CD8-positive, alpha-beta memory T cell (primary cell): Measurements from ENCODE around the gene PANX2. TPM values are rescaled to one million over a fixed set of nuclear protein-coding genes. Genes with fewer than 3 reads are reported as not detected.

Experiments used
- CTCF ChIA-PET: fragments of 350-600 bp; sonication (Branson Sonifier 250); formaldehyde crosslinking; loops from one replicate; lab custom pipeline; 2021; ENCODE audit warnings: antibody characterized with exemption; lab: Charles Lee
- POLR2A ChIA-PET: fragments of 350-600 bp; sonication (Branson Sonifier 250); formaldehyde crosslinking; loops from one replicate; lab custom pipeline; 2021; ENCODE audit warnings: antibody characterized with exemption; lab: Charles Lee
- DNase-seq, 5 donors: peaks; one replicate each; pipeline versions ENCODE4 v3.0.0 to v3.0.0-alpha.2; 2020 to 2022; ENCODE audit warnings: mixed read lengths in 1 of 5
- H3K27ac ChIP-seq: one replicate; pipeline ENCODE4 v1.7.0; 2013; ENCODE audit warnings: low read depth, mild to moderate bottlenecking, low read length, moderate library complexity
- H3K27me3 ChIP-seq: 2 replicates; pipeline ENCODE4 v1.7.0; 2013; ENCODE audit warnings: low read length, mild to moderate bottlenecking; ENCODE audit not compliant: insufficient read depth, poor library complexity, severe bottlenecking
- H3K36me3 ChIP-seq: 2 replicates; pipeline ENCODE4 v1.7.0; 2013; ENCODE audit warnings: mild to moderate bottlenecking, low read length, moderate library complexity; ENCODE audit not compliant: insufficient read depth
- H3K4me1 ChIP-seq: 2 replicates; pipeline ENCODE4 v1.7.0; 2013; ENCODE audit warnings: mild to moderate bottlenecking, low read length, moderate library complexity; ENCODE audit not compliant: insufficient read depth
- H3K4me3 ChIP-seq: 2 replicates; pipeline ENCODE4 v1.7.0; 2013; ENCODE audit warnings: mild to moderate bottlenecking, low read length
- H3K9me3 ChIP-seq: 2 replicates; pipeline ENCODE4 v1.7.0; 2013; ENCODE audit warnings: mild to moderate bottlenecking, low read length
- H3K27ac Mint-ChIP-seq, 8 donors: one replicate each; pipeline ENCODE4 v1.8.0; 2020 to 2021; ENCODE audit warnings: mixed read lengths in 8 of 8, mild to moderate bottlenecking in 6 of 8, inconsistent platforms in 3 of 8, moderate library complexity in 3 of 8
- H3K27me3 Mint-ChIP-seq, 2 donors: one replicate each; pipeline ENCODE4 v1.8.0; 2020 to 2021; ENCODE audit warnings: mixed read lengths in 2 of 2, mild to moderate bottlenecking in 1 of 2, moderate library complexity in 1 of 2
- H3K36me3 Mint-ChIP-seq, 3 donors: one replicate each; pipeline ENCODE4 v1.8.0; 2020 to 2021; ENCODE audit warnings: mixed read lengths in 3 of 3, inconsistent platforms in 1 of 3, mild to moderate bottlenecking in 1 of 3
- H3K4me1 Mint-ChIP-seq, 3 donors: one replicate each; pipeline ENCODE4 v1.8.0; 2020 to 2021; ENCODE audit warnings: mixed read lengths in 3 of 3, inconsistent platforms in 1 of 3, mild to moderate bottlenecking in 1 of 3
- H3K4me3 Mint-ChIP-seq, 7 donors: one replicate each; pipeline ENCODE4 v1.8.0; 2020 to 2021; ENCODE audit warnings: mixed read lengths in 7 of 7, mild to moderate bottlenecking in 6 of 7, moderate library complexity in 4 of 7, inconsistent platforms in 2 of 7
- H3K9me3 Mint-ChIP-seq, 5 donors: one replicate each; pipeline ENCODE4 v1.8.0; 2020 to 2022; ENCODE audit warnings: mixed read lengths in 5 of 5, mild to moderate bottlenecking in 3 of 5, moderate library complexity in 2 of 5, inconsistent platforms in 1 of 5
- polyA plus RNA-seq: library from polyadenylated mRNA; unstranded; fragments of 300-500 nt; fragmentation: Illumina TruSeq; gene quantifications from one replicate; pipeline ENCODE4 v1.2.3, GENCODE V29; 2021
- total RNA-seq, 2 experiments: library from RNA; stranded (reverse); gene quantifications; one replicate each; pipeline ENCODE4 v1.2.3, GENCODE V29; 2021

PANX2 gene
- total and polyA plus RNA-seq, 3 experiments from 2014 or later, result 1.7 to 1.8 TPM; not detected in 1

GRCh38 chr22:50192436-50193204, 22.1 kb downstream of the PANX2 start:
- POLR2A ChIA-PET, result interaction anchor here (1.4 to 2.3 kb wide), 2 partner anchors 14 to 43 kb away, joined by 4 to 5 read pairs; no protein-coding TSS in a partner anchor
- Histone ChIP-seq H3K9me3 (no peaks in the 10 kb centered on the region), H3K4me3 (peak overlapping the region; percentile 65), H3K4me1 (peaks cover 51% of the 10 kb centered on the region), H3K36me3 (peaks cover 14% of the 10 kb centered on the region), H3K27ac (peak overlapping the region; percentile 93), H3K27me3 (no peaks in the 10 kb centered on the region)
- CTCF ChIA-PET, result interaction anchor here (0.9 to 3.4 kb wide), 2 partner anchors 44 to 333 kb away, joined by 3 to 14 read pairs; no protein-coding TSS in a partner anchor
- Mint-ChIP-seq H3K4me1 (peaks cover 24 to 48% (median 30%) of the 10 kb centered on the region in 3 donors), H3K27ac (peak overlapping the region; percentile 95 to 100 (median 100)), H3K36me3 (peaks cover 0 to 45% (median 0%) of the 10 kb centered on the region in 3 donors), H3K9me3 (no peaks in the 10 kb centered on the region), H3K4me3 (peak overlapping the region; percentile 68 to 93 (median 88)), H3K27me3 (peaks cover 0 to 4% of the 10 kb centered on the region in 2 donors)
- peak in 4 of 5 donors; percentile 30 to 78 (median 62) for DNase-seq

DNA sequence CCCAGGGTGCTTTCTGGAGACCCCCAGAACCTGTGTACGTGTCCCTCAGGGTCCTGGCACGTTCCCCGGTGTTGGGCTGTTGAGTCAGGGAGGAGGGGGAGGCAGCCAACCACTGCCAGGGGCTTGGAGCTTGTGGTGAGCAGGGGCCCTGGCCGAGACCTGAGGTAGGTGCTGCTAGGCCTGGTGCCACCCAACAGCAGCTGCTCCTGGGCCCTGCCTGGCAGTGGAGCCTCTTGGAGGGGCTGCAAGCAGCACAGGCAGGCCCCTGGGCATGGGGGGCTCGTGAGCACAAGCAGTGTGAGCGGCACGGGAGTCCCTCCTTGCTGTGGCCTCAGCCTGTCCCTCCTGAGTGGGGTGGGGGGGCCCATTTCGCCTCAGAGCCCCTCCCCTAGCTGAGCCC, 23.1 kb downstream of the PANX2 start:
- Mint-ChIP-seq H3K4me1 (peaks cover 24 to 44% (median 30%) of the 10 kb centered on the region in 3 donors), H3K9me3 (no peaks in the 10 kb centered on the region), H3K36me3 (peaks cover 0 to 48% (median 0%) of the 10 kb centered on the region in 3 donors), H3K27me3 (peaks cover 0 to 4% of the 10 kb centered on the region in 2 donors), H3K4me3 (no peak overlapping the region), H3K27ac (peak overlapping the region in 2 of 8 donors; percentile 74 to 95)
- no peak for DNase-seq
- Histone ChIP-seq H3K36me3 (peaks cover 10% of the 10 kb centered on the region), H3K4me1 (peaks cover 47% of the 10 kb centered on the region), H3K27ac (no peak overlapping the region), H3K4me3 (no peak overlapping the region), H3K9me3 (no peaks in the 10 kb centered on the region), H3K27me3 (no peaks in the 10 kb centered on the region)
- ChIA-PET CTCF (interaction anchor here (1.1 to 1.8 kb wide), 2 partner anchors 44 to 332 kb away, joined by 3 to 4 read pairs; partner anchors contain the start of gene SCO2), POLR2A (interaction anchor here (1.5 kb wide), 1 partner anchor 19 kb away, joined by 3 read pairs; no protein-coding TSS in a partner anchor)

DNA sequence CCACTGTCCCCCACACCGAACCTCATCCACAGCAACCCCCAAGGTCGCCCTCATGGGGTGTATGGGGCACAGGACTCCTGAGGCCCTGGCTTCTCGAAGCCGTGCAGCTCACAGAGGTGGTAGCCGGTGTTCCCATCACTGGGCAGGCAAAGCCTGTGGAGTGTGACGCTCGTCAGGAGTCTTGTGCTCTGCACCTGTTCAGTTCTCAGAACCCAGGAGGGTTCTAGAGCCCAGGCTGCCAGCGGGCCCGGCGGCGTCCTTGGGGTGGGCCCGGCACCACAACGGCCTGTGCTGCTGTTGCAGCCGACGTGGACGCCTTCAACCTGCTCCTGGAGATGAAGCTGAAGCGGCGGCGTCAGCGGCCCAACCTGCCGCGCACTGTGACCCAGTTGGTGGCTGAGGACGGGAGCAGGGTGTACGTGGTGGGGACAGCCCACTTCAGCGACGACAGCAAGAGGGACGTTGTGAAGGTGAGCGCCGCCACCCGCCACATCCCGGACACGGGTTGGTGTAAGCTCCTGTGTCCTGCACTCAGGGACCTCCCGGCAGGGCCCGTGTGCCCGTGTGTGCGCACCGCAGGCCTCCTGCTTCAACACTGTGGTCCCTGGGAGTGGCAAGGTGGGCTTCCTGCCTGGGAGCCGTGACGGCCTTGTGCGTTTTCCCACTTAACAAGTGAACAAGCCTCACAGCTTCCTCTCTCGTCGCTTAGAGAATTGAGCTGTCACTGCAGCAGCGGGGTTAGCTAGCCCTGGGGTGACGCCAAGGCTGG, 23.7 kb downstream of the PANX2 start:
- CTCF ChIA-PET, result interaction anchor here (1.1 to 1.8 kb wide), 3 partner anchors 14 to 331 kb away, joined by 3 to 4 read pairs (median 3); partner anchors contain the start of gene SCO2
- no peak for DNase-seq
- Histone ChIP-seq H3K27me3 (no peaks in the 10 kb centered on the region), H3K4me3 (no peak overlapping the region), H3K27ac (no peak overlapping the region), H3K36me3 (peaks cover 7% of the 10 kb centered on the region), H3K4me1 (peaks cover 42% of the 10 kb centered on the region), H3K9me3 (no peaks in the 10 kb centered on the region)
- H3K4me3 Mint-ChIP-seq, result peak overlapping the region in 1 of 7 donors; percentile 48
- peaks cover 0 to 51% (median 0%) of the 10 kb centered on the region in 3 donors for H3K36me3 Mint-ChIP-seq
- H3K9me3 Mint-ChIP-seq, result no peaks in the 10 kb centered on the region
- H3K27ac Mint-ChIP-seq, result peak overlapping the region in 2 of 8 donors; percentile 54 to 74
- POLR2A ChIA-PET, result interaction anchor here (1.5 kb wide), 1 partner anchor 19 kb away, joined by 3 read pairs; no protein-coding TSS in a partner anchor
- peaks cover 0 to 4% of the 10 kb centered on the region in 2 donors for H3K27me3 Mint-ChIP-seq
- peaks cover 22 to 39% (median 29%) of the 10 kb centered on the region in 3 donors for H3K4me1 Mint-ChIP-seq

DNA sequence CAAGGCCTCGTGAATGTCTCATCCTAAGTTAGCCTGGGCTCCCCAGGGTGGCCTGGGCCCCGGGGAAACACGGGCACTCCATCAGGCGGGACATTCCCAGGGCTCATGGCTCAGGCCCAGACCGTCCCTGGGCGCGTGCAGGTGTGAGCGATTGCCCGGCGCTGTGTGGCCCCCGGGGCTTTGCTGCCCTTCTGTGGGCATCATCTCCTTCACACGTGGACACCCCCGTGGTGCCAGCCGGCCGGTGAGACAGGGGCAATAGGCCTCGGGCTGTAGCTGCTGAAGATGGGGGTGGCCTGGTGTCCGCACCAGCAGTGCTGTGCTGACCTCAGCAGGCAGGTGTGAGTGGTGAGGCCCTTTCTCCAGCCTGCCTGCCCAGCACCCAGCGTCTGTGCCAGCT, 25.7 kb downstream of the PANX2 start:
- peaks cover 38% of the 10 kb centered on the region for H3K4me1 ChIP-seq
- H3K27ac Mint-ChIP-seq, result peak overlapping the region in 1 of 8 donors; percentile 56
- no peaks in the 10 kb centered on the region for H3K9me3 Mint-ChIP-seq
- H3K4me3 Mint-ChIP-seq, result no peak overlapping the region
- H3K9me3 ChIP-seq, result no peaks in the 10 kb centered on the region
- H3K27me3 Mint-ChIP-seq, result peaks cover 0 to 4% of the 10 kb centered on the region in 2 donors
- CTCF ChIA-PET, result interaction anchor here (0.9 to 1.5 kb wide), 3 partner anchors 9 to 47 kb away, joined by 3 to 6 read pairs (median 4); no protein-coding TSS in a partner anchor
- POLR2A ChIA-PET, result no interaction called here
- H3K36me3 Mint-ChIP-seq, result peaks cover 0 to 48% (median 0%) of the 10 kb centered on the region in 3 donors
- peaks cover 7% of the 10 kb centered on the region for H3K36me3 ChIP-seq
- no peaks in the 10 kb centered on the region for H3K27me3 ChIP-seq
- DNase-seq, result no peak
- no peak overlapping the region for H3K27ac ChIP-seq
- H3K4me3 ChIP-seq, result no peak overlapping the region
- H3K4me1 Mint-ChIP-seq, result peaks cover 13 to 29% (median 18%) of the 10 kb centered on the region in 3 donors

DNA sequence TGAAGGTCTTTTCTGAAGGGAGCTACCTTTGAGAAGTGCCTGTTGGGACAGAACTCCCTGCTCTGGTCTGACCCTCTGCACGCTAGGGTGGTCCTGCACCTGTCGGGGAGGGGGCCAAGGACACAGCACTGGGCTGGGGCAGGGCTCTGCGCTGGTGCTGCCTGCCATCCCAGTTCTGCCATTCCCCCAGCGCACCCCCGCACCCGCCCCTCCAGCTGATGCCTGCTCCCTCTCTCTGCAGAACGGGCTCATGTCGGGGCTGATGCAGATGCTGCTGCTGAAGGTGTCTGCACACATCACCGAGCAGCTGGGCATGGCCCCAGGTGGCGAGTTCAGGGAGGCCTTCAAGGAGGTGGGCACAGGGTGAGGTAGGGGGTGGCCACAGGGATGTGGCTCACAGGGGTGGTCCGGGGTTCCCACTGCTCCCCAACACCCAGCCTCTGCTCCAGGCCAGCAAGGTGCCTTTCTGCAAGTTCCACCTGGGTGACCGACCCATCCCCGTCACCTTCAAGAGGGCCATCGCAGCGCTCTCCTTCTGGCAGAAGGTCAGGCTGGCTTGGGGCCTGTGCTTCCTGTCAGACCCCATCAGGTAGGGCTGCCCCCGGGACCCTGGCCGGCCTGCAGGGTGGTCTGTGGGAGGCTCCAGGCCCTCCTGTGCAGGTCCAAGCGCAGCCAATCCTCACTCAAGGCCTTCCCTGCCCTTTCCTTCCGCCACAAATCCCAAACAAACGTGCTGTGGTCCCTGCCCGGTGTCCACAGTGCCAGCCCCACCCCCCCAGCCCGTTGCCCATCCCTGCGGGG, 26.7 kb downstream of the PANX2 start:
- peaks cover 7% of the 10 kb centered on the region for H3K36me3 ChIP-seq
- H3K4me1 ChIP-seq, result peaks cover 35% of the 10 kb centered on the region
- Mint-ChIP-seq H3K4me3 (no peak overlapping the region), H3K9me3 (no peaks in the 10 kb centered on the region), H3K27ac (peak overlapping the region in 1 of 8 donors; percentile 3), H3K27me3 (peaks cover 0 to 3% of the 10 kb centered on the region in 2 donors), H3K4me1 (peaks cover 8 to 25% (median 14%) of the 10 kb centered on the region in 3 donors), H3K36me3 (peaks cover 0 to 46% (median 0%) of the 10 kb centered on the region in 3 donors)
- H3K4me3 ChIP-seq, result no peak overlapping the region
- ChIA-PET POLR2A (no interaction called here), CTCF (interaction anchor here (0.9 to 1.5 kb wide), 3 partner anchors 10 to 48 kb away, joined by 3 to 6 read pairs (median 4); no protein-coding TSS in a partner anchor)
- no peak overlapping the region for H3K27ac ChIP-seq
- no peaks in the 10 kb centered on the region for H3K9me3 ChIP-seq
- no peaks in the 10 kb centered on the region for H3K27me3 ChIP-seq
- no peak for DNase-seq

DNA sequence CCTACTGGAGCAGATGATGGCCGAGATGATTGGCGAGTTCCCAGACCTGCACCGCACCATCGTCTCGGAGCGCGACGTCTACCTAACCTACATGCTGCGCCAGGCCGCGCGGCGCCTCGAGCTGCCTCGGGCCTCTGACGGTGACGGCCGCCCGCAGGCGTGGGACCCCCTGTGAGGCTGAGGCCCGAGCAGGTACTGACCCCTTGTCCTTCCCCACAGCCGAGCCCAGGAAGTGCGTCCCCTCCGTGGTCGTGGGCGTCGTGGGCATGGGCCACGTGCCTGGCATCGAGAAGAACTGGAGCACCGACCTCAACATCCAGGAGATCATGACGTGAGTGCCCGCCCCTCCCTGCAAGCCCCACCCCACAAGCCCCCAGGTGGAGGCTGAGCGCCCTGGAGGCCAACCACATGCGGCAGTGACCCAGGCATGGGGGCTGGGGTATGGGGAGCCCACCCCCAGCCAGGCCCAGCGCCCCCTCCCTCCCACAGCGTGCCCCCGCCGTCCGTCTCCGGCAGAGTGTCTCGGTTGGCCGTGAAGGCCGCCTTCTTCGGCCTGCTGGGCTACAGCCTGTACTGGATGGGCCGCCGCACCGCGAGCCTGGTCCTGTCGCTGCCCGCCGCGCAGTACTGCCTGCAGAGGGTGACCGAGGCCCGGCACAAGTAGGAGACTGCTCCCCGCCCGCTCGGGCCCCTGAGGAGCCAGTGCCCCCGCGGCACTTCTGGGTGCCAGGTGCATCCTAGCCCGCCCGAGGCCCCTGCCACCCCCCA, 27.5 kb downstream of the PANX2 start:
- no peaks in the 10 kb centered on the region for H3K9me3 Mint-ChIP-seq
- peak overlapping the region in 1 of 7 donors; percentile 34 for H3K4me3 Mint-ChIP-seq
- ChIA-PET CTCF (interaction anchor here (1.5 kb wide), 1 partner anchor 11 kb away, joined by 6 read pairs; no protein-coding TSS in a partner anchor), POLR2A (no interaction called here)
- H3K27me3 ChIP-seq, result no peaks in the 10 kb centered on the region
- H3K27ac ChIP-seq, result no peak overlapping the region
- H3K36me3 ChIP-seq, result peaks cover 7% of the 10 kb centered on the region
- no peaks in the 10 kb centered on the region for H3K9me3 ChIP-seq
- DNase-seq, result no peak
- peaks cover 0 to 41% (median 0%) of the 10 kb centered on the region in 3 donors for H3K36me3 Mint-ChIP-seq
- H3K4me3 ChIP-seq, result no peak overlapping the region
- H3K27ac Mint-ChIP-seq, result no peak overlapping the region
- peaks cover 9 to 22% (median 13%) of the 10 kb centered on the region in 3 donors for H3K4me1 Mint-ChIP-seq
- H3K27me3 Mint-ChIP-seq, result no peaks in the 10 kb centered on the region
- peaks cover 29% of the 10 kb centered on the region for H3K4me1 ChIP-seq
